T-cell (primary cell): Measurements from ENCODE around the gene CCDC106. TPM values are rescaled to one million over a fixed set of nuclear protein-coding genes. Genes with fewer than 3 reads are reported as not detected.

Source experiments
- ATAC-seq, 4 experiments: fragments of 200-7000 bp in 3 of 4; fragments of 150-1000 bp in 1 of 4; cut with Tn5 transposase; replicated peaks in 1 of 4; 1 replicate in 3 of 4; 2 replicates in 1 of 4; pipeline ENCODE4 v1.10.0; 2021; ENCODE audit warnings: moderate library complexity in 3 of 4, mild to moderate bottlenecking in 2 of 4, moderate number of reproducible peaks in 1 of 4
- CTCF ChIA-PET, 2 donors: fragments of 300-600 bp; sonication (Branson Sonifier 250); formaldehyde crosslinking; loops; one replicate each; lab custom pipeline; 2022; ENCODE audit warnings: antibody characterized with exemption in 2 of 2; lab: Charles Lee
- POLR2A ChIA-PET, 2 donors: fragments of 300-600 bp; sonication (Branson Sonifier 250); formaldehyde crosslinking; loops; one replicate each; lab custom pipeline; 2022; ENCODE audit warnings: antibody characterized with exemption in 2 of 2; lab: Charles Lee
- DNase-seq, 35 experiments: peaks; one replicate each; pipeline versions ENCODE4 v3.0.0 to v3.0.0-alpha.2; 2013 to 2023
- H3K27ac ChIP-seq: one replicate; pipeline ENCODE4 v1.5.1; 2013; ENCODE audit warnings: low read length
- H3K27me3 ChIP-seq, 2 experiments: replicated peaks in 1 of 2; 1 replicate in 1 of 2; 2 replicates in 1 of 2; pipeline versions ENCODE4 v1.6.1 to v1.7.0; 2013; ENCODE audit warnings: low read length in 1 of 2, mixed read lengths in 1 of 2; ENCODE audit not compliant: control insufficient read depth in 2 of 2, insufficient read depth in 2 of 2; ENCODE audit errors: extremely low read depth in 1 of 2
- H3K36me3 ChIP-seq, 2 donors: 1 replicate in 1 of 2; 2 replicates in 1 of 2; pipeline versions ENCODE4 v1.6.1 to v1.7.0; 2013; ENCODE audit warnings: low read length in 1 of 2; ENCODE audit not compliant: control insufficient read depth in 2 of 2, insufficient read depth in 1 of 2; ENCODE audit errors: extremely low read depth in 1 of 2
- H3K4me1 ChIP-seq, 2 experiments: 1 replicate in 1 of 2; 2 replicates in 1 of 2; pipeline versions ENCODE4 v1.6.1 to v1.7.0; 2013; ENCODE audit warnings: low read length in 2 of 2, mixed read lengths in 1 of 2; ENCODE audit not compliant: insufficient read depth in 2 of 2, control insufficient read depth in 1 of 2; ENCODE audit errors: extremely low read depth in 1 of 2
- H3K4me3 ChIP-seq, 2 donors: 1 replicate in 1 of 2; 2 replicates in 1 of 2; pipeline versions ENCODE4 v1.5.1 to v1.7.0; 2013; ENCODE audit warnings: mild to moderate bottlenecking in 2 of 2, low read length in 1 of 2, moderate library complexity in 1 of 2; ENCODE audit not compliant: control insufficient read depth in 1 of 2; ENCODE audit errors: extremely low read depth in 1 of 2
- H3K9me3 ChIP-seq: 2 replicates; pipeline ENCODE4 v1.7.0; 2013
- H3K27ac Mint-ChIP-seq, 2 donors: one replicate each; pipeline ENCODE4 v1.8.0; 2020 to 2021; ENCODE audit warnings: mild to moderate bottlenecking in 2 of 2, mixed read lengths in 2 of 2
- H3K27me3 Mint-ChIP-seq, 2 donors: one replicate each; pipeline ENCODE4 v1.8.0; 2021 to 2022; ENCODE audit warnings: mixed read lengths in 2 of 2
- H3K36me3 Mint-ChIP-seq: one replicate; pipeline ENCODE4 v1.8.0; 2021; ENCODE audit warnings: mixed read lengths
- H3K4me1 Mint-ChIP-seq, 3 donors: one replicate each; pipeline ENCODE4 v1.8.0; 2020 to 2022; ENCODE audit warnings: mixed read lengths in 3 of 3, mild to moderate bottlenecking in 1 of 3
- H3K4me3 Mint-ChIP-seq, 3 donors: one replicate each; pipeline ENCODE4 v1.8.0; 2020 to 2022; ENCODE audit warnings: mild to moderate bottlenecking in 3 of 3, mixed read lengths in 3 of 3, moderate library complexity in 3 of 3
- H3K9me3 Mint-ChIP-seq, 3 donors: one replicate each; pipeline ENCODE4 v1.8.0; 2020 to 2022; ENCODE audit warnings: mixed read lengths in 3 of 3
- WGBS: methylation state at CpG from one replicate; pipeline ENCODE4 v1.1.5; 2013; ENCODE audit warnings: missing lambda C conversion rate; ENCODE audit not compliant: insufficient coverage; 5-methylcytosine and 5-hydroxymethylcytosine counted together
- total RNA-seq, 35 experiments: library from RNA in 6 of 35; stranded (reverse) in 6 of 35; fragments of 120-200 nt in 1 of 35; gene quantifications; one replicate each; pipeline versions ENCODE4 v1.2.1 to v1.2.4 and lab custom pipeline; 2013 to 2026

Gene CCDC106
- total RNA-seq, 5 donors from 2014 or later (not counting 1 experiment from before 2014, with no cell fraction given), result 1.7 to 4.7 (median 3.8) TPM

GRCh38 chr19:55674459-55674840, 26.4 kb downstream of the CCDC106 start:
- peaks cover 10 to 71% of the 10 kb centered on the region in 2 experiments for H3K4me1 ChIP-seq
- no peaks in the 10 kb centered on the region for H3K9me3 ChIP-seq
- Mint-ChIP-seq H3K4me1 (peaks cover 68 to 73% (median 70%) of the 10 kb centered on the region in 3 donors), H3K4me3 (peak overlapping the region; percentile 61 to 95 (median 68)), H3K36me3 (peaks cover 38% of the 10 kb centered on the region), H3K27me3 (no peaks in the 10 kb centered on the region), H3K9me3 (no peaks in the 10 kb centered on the region), H3K27ac (peak overlapping the region; percentile 57 to 74)
- peaks cover 26 to 34% of the 10 kb centered on the region in 2 donors for H3K36me3 ChIP-seq
- ATAC-seq (no peak), DNase-seq (no peak)
- peak overlapping the region; percentile 82 for H3K27ac ChIP-seq
- POLR2A ChIA-PET, result no interaction called here
- H3K4me3 ChIP-seq, result peak overlapping the region in 1 of 2 donors; percentile 75
- CTCF ChIA-PET, result no interaction called here
- 25% methylated on average over 11 of the region's 17 CpGs for WGBS
- no peaks in the 10 kb centered on the region for H3K27me3 ChIP-seq

- DNase-seq, result peak; percentile 92 to 99 (median 97)
- peak within 1 kb of the TSS; percentile 95 to 98 (median 96) for H3K4me3 Mint-ChIP-seq
- CTCF ChIA-PET, result no interaction called here
- peaks cover 23 to 34% of the 10 kb centered on the region in 2 donors for H3K36me3 ChIP-seq
- ATAC-seq, result peak; percentile 90 to 94 (median 92)
- WGBS, result 2% methylated on average over 101 of the region's 101 CpGs
- no peaks in the 10 kb centered on the region for H3K27me3 Mint-ChIP-seq
- H3K27ac Mint-ChIP-seq, result peak within 1 kb of the TSS; percentile 95
- H3K36me3 Mint-ChIP-seq, result peaks cover 39% of the 10 kb centered on the region
- H3K9me3 ChIP-seq, result no peaks in the 10 kb centered on the region
- H3K9me3 Mint-ChIP-seq, result no peaks in the 10 kb centered on the region
- peaks cover 70 to 75% (median 71%) of the 10 kb centered on the region in 3 donors for H3K4me1 Mint-ChIP-seq
- POLR2A ChIA-PET, result no interaction called here
- peak within 1 kb of the TSS; percentile 82 for H3K27ac ChIP-seq
- peak within 1 kb of the TSS; percentile 75 to 91 for H3K4me3 ChIP-seq
- H3K27me3 ChIP-seq, result no peaks in the 10 kb centered on the region
- H3K4me1 ChIP-seq, result peaks cover 10 to 71% of the 10 kb centered on the region in 2 experiments
Measured at GRCh38 chr19:55674841-55675660, 27.0 kb downstream of the CCDC106 start, which contains the start of gene EPN1. Gene EPN1, plus strand, starts transcription at chr19:55675226. Its CDS starts 3,402 bp downstream, at chr19:55678628.

- Mint-ChIP-seq H3K9me3 (no peaks in the 10 kb centered on the region), H3K4me1 (peaks cover 65 to 77% (median 72%) of the 10 kb centered on the region in 3 donors), H3K4me3 (peak overlapping the region; percentile 95 to 98 (median 96)), H3K27me3 (no peaks in the 10 kb centered on the region), H3K27ac (peak overlapping the region; percentile 95), H3K36me3 (peaks cover 35% of the 10 kb centered on the region)
- Histone ChIP-seq H3K4me1 (peaks cover 10 to 70% of the 10 kb centered on the region in 2 experiments), H3K9me3 (no peaks in the 10 kb centered on the region), H3K27ac (peak overlapping the region; percentile 72), H3K4me3 (peak overlapping the region; percentile 75 to 91), H3K27me3 (no peaks in the 10 kb centered on the region), H3K36me3 (peaks cover 16 to 34% of the 10 kb centered on the region in 2 donors)
- DNase-seq (no peak), ATAC-seq (no peak)
- CTCF ChIA-PET, result no interaction called here
- WGBS, result 10% methylated on average over 7 of the region's 16 CpGs
- POLR2A ChIA-PET, result interaction anchor here in 1 of 2 donors (0.5 kb wide), 1 partner anchor 52 kb away, joined by 9 read pairs; the partner anchor contains the start of gene ZNF784
Measured at GRCh38 chr19:55675661-55676354, 27.8 kb downstream of the CCDC106 start.

DNA sequence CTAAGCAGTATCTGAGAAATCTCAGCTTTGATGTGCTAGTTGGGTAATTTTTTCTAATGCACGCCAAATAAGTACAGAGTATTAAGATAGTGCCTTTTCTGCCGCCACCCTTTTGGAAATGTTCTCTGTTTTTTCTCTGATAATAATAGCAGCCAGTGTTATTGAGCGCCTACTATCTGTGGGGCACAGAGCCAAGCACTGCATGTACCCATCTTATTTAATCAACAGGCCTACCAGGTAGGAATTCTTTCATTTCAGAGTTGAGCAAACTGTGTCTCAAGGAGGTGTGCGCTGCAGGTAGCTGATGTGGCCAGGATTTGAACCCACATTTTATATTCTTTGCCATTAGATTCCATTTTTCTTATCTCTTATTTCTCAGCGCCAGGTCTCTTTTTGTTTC, 28.4 kb downstream of the CCDC106 start:
- no peaks in the 10 kb centered on the region for H3K27me3 Mint-ChIP-seq
- H3K4me3 ChIP-seq, result no peak overlapping the region
- ChIA-PET POLR2A (no interaction called here), CTCF (no interaction called here)
- peak overlapping the region; percentile 95 to 98 (median 96) for H3K4me3 Mint-ChIP-seq
- H3K27ac Mint-ChIP-seq, result peak overlapping the region; percentile 16 to 61
- 100% methylated on average over 2 of the region's 5 CpGs for WGBS
- peaks cover 10 to 72% of the 10 kb centered on the region in 2 experiments for H3K4me1 ChIP-seq
- H3K27ac ChIP-seq, result no peak overlapping the region
- DNase-seq, result no peak
- H3K36me3 Mint-ChIP-seq, result peaks cover 31% of the 10 kb centered on the region
- H3K27me3 ChIP-seq, result no peaks in the 10 kb centered on the region
- H3K36me3 ChIP-seq, result peaks cover 15 to 37% of the 10 kb centered on the region in 2 donors
- ATAC-seq, result no peak
- peaks cover 59 to 73% (median 67%) of the 10 kb centered on the region in 3 donors for H3K4me1 Mint-ChIP-seq
- no peaks in the 10 kb centered on the region for H3K9me3 ChIP-seq
- no peaks in the 10 kb centered on the region for H3K9me3 Mint-ChIP-seq

- ATAC-seq, result no peak
- Mint-ChIP-seq H3K27ac (peak overlapping the region; percentile 16 to 61), H3K9me3 (no peaks in the 10 kb centered on the region), H3K4me3 (peak overlapping the region; percentile 95 to 98 (median 96)), H3K4me1 (peaks cover 56 to 71% (median 64%) of the 10 kb centered on the region in 3 donors), H3K36me3 (peaks cover 31% of the 10 kb centered on the region), H3K27me3 (no peaks in the 10 kb centered on the region)
- CTCF ChIA-PET, result no interaction called here
- WGBS, result 44% methylated on average over 1 of the region's 7 CpGs
- POLR2A ChIA-PET, result no interaction called here
- Histone ChIP-seq H3K9me3 (no peaks in the 10 kb centered on the region), H3K36me3 (peaks cover 19 to 43% of the 10 kb centered on the region in 2 donors), H3K4me1 (peaks cover 10 to 69% of the 10 kb centered on the region in 2 experiments), H3K27me3 (no peaks in the 10 kb centered on the region), H3K27ac (no peak overlapping the region), H3K4me3 (no peak overlapping the region)
- DNase-seq, result no peak
Measured at GRCh38 chr19:55676889-55677505, 29.0 kb downstream of the CCDC106 start.

- Mint-ChIP-seq H3K36me3 (peaks cover 28% of the 10 kb centered on the region), H3K9me3 (no peaks in the 10 kb centered on the region), H3K4me1 (peaks cover 52 to 70% (median 63%) of the 10 kb centered on the region in 3 donors), H3K4me3 (peak overlapping the region; percentile 31 to 95 (median 64)), H3K27me3 (no peaks in the 10 kb centered on the region), H3K27ac (peak overlapping the region; percentile 28 to 55)
- 90% methylated on average over 6 of the region's 6 CpGs for WGBS
- ChIA-PET POLR2A (no interaction called here), CTCF (no interaction called here)
- ATAC-seq (no peak), DNase-seq (no peak)
- Histone ChIP-seq H3K4me1 (peaks cover 10 to 69% of the 10 kb centered on the region in 2 experiments), H3K4me3 (no peak overlapping the region), H3K27me3 (no peaks in the 10 kb centered on the region), H3K9me3 (no peaks in the 10 kb centered on the region), H3K27ac (peak overlapping the region; percentile 23), H3K36me3 (peaks cover 21 to 48% of the 10 kb centered on the region in 2 donors)
Measured at GRCh38 chr19:55677572-55678028, 29.6 kb downstream of the CCDC106 start.
